ENCODE measurements around the gene ISL2.

DNA sequence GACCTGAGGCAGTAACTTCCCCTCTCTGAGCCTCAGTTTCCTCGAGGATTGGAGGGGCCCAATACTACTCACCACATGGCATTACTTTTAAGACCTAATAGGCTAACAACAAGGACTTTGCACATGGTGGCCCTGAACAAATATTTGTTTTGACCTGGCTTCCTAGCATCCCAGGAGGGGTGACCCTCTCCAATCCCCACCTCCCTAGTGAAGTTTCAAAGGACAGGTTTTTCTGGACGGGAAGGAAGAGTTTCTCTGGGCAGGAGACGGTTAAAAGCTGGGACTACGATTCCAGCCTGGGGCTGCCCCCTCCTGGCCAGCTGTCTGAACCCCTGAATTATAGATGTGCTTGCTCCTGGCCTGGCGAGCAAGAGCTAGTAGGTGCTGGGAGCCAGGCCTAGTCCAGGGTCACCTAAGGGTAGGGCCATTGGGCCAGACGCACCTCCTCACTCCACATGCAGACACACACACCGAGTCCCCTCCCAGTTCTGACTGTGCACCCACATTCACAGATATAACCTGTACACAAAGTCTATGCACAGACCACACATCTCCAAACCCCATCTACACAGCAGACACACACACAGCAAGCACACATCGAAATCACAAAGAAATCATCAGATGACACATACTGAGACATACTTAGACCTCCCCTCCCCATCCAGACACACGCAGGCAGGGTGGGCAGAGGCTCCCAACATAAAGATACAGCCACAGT lies 2.7 kb upstream of the ISL2 start:
- TF ChIP-seq CTCF (IDR thresholded peaks at IDR 0.05 in 2 of 3, conservative IDR thresholded peaks at IDR 0.05 in 1 of 3; ENCODE audit: insufficient read depth in 2 of 3, low read depth in 1 of 3, low read length in 3 of 3) (peak; percentile 70 to 78 (median 75)), SMARCE1 (IDR thresholded peaks at IDR 0.05) (no peak), NFIC (IDR thresholded peaks at IDR 0.05) (no peak), MNT (conservative IDR thresholded peaks at IDR 0.05) (no peak), PCBP1 (IDR thresholded peaks at IDR 0.05; ENCODE audit: low read depth, low read length, poor library complexity, severe bottlenecking) (no peak), POLR2AphosphoS5 (IDR thresholded peaks at IDR 0.05; ENCODE audit: control insufficient read depth, insufficient read depth, low read depth, low read length) (no peak), SPI1 (IDR thresholded peaks at IDR 0.05; ENCODE audit: borderline replicate concordance, low read depth, low read length) (no peak), FOXK1 (CRISPR knock-in tag; IDR thresholded peaks at IDR 0.05; ENCODE audit: borderline replicate concordance) (no peak), RAD21 (CRISPR knock-in tag; conservative IDR thresholded peaks at IDR 0.05 in 1 of 2, IDR thresholded peaks at IDR 0.05 in 1 of 2) (peak; percentile 58 to 81), FOXP1 (CRISPR knock-in tag; IDR thresholded peaks at IDR 0.05) (no peak), ZBTB8A (IDR thresholded peaks at IDR 0.05; ENCODE audit: partially characterized antibody) (no peak), CBX2 (IDR thresholded peaks at IDR 0.05; ENCODE audit: insufficient read depth, low read length, poor library complexity, severe bottlenecking) (no peak), SMC3 (conservative IDR thresholded peaks at IDR 0.05; ENCODE audit: insufficient read depth, low read depth, low read length) (peak; percentile 51), RFX5 (IDR thresholded peaks at IDR 0.05; ENCODE audit: low read depth, low read length) (no peak)
